CD4-positive, alpha-beta memory T cell (primary cell): ENCODE data around the gene ARHGAP27. TPM values are rescaled to one million over a fixed set of nuclear protein-coding genes. Genes with fewer than 3 reads are reported as not detected.
"Not testable (repeated sequence)": the region's sequence is repeated elsewhere in the genome, so short reads cannot be mapped to it uniquely, and the experiment has no call there.

Experiments used
- CTCF ChIA-PET: fragments of 350-600 bp; sonication (Branson Sonifier 250); formaldehyde crosslinking; loops from one replicate; lab custom pipeline; 2021; ENCODE audit warnings: inconsistent platforms; ENCODE audit not compliant: partially characterized antibody; lab: Charles Lee
- POLR2A ChIA-PET: fragments of 350-600 bp; sonication (Branson Sonifier 250); formaldehyde crosslinking; loops from one replicate; lab custom pipeline; 2021; ENCODE audit not compliant: partially characterized antibody; lab: Charles Lee
- DNase-seq, 5 donors: peaks; one replicate each; pipeline versions ENCODE4 v3.0.0 to v3.0.0-alpha.2; 2020 to 2022; ENCODE audit warnings: mixed read lengths in 1 of 5
- H3K27ac ChIP-seq: one replicate; pipeline ENCODE4 v1.7.0; 2013; ENCODE audit warnings: low read depth, low read length
- H3K27me3 ChIP-seq: 2 replicates; pipeline ENCODE4 v1.7.0; 2013; ENCODE audit warnings: mild to moderate bottlenecking, low read length, moderate library complexity; ENCODE audit not compliant: insufficient read depth
- H3K36me3 ChIP-seq: 2 replicates; pipeline ENCODE4 v1.7.0; 2013; ENCODE audit warnings: mild to moderate bottlenecking, low read length, moderate library complexity; ENCODE audit not compliant: insufficient read depth
- H3K4me1 ChIP-seq: 2 replicates; pipeline ENCODE4 v1.7.0; 2013; ENCODE audit warnings: mild to moderate bottlenecking, low read length, moderate library complexity; ENCODE audit not compliant: insufficient read depth
- H3K4me3 ChIP-seq, 2 donors: one replicate each; pipeline ENCODE4 v1.7.0; 2013; ENCODE audit warnings: low read length in 2 of 2, mild to moderate bottlenecking in 1 of 2
- H3K9me3 ChIP-seq, 2 donors: one replicate each; pipeline ENCODE4 v1.7.0; 2013; ENCODE audit warnings: low read length in 2 of 2, control low read depth in 1 of 2; ENCODE audit not compliant: control insufficient read depth in 1 of 2
- H3K27ac Mint-ChIP-seq, 7 donors: one replicate each; pipeline ENCODE4 v1.8.0; 2020 to 2021; ENCODE audit warnings: mixed read lengths in 7 of 7, mild to moderate bottlenecking in 6 of 7, inconsistent platforms in 3 of 7, moderate library complexity in 3 of 7
- H3K27me3 Mint-ChIP-seq, 2 donors: one replicate each; pipeline ENCODE4 v1.8.0; 2020 to 2021; ENCODE audit warnings: mixed read lengths in 2 of 2
- H3K36me3 Mint-ChIP-seq, 2 donors: one replicate each; pipeline ENCODE4 v1.8.0; 2020 to 2021; ENCODE audit warnings: mixed read lengths in 2 of 2, inconsistent platforms in 1 of 2, mild to moderate bottlenecking in 1 of 2
- H3K4me1 Mint-ChIP-seq, 4 donors: one replicate each; pipeline ENCODE4 v1.8.0; 2020 to 2021; ENCODE audit warnings: mixed read lengths in 4 of 4, mild to moderate bottlenecking in 1 of 4
- H3K4me3 Mint-ChIP-seq, 8 donors: one replicate each; pipeline ENCODE4 v1.8.0; 2020 to 2021; ENCODE audit warnings: mixed read lengths in 8 of 8, mild to moderate bottlenecking in 7 of 8, moderate library complexity in 6 of 8, inconsistent platforms in 3 of 8
- H3K9me3 Mint-ChIP-seq, 8 donors: one replicate each; pipeline ENCODE4 v1.8.0; 2020 to 2021; ENCODE audit warnings: mixed read lengths in 8 of 8, mild to moderate bottlenecking in 5 of 8, inconsistent platforms in 3 of 8, moderate library complexity in 1 of 8
- intact Hi-C: fragments of 100-400 bp; cut with micrococcal nuclease; formaldehyde crosslinking; loops from one replicate; pipeline ENCODE4 v1.15.1; 2023
- polyA plus RNA-seq, 2 donors: library from polyadenylated mRNA; unstranded; fragments of 300-500 nt; fragmentation: Illumina TruSeq; gene quantifications; one replicate each; pipeline ENCODE4 v1.2.3, GENCODE V29; 2021
- total RNA-seq, 2 experiments: library from RNA; stranded (reverse); gene quantifications; one replicate each; pipeline ENCODE4 v1.2.3, GENCODE V29; 2021

Gene ARHGAP27
- total and polyA plus RNA-seq, 4 experiments from 2014 or later, result 23.0 to 113 (median 69.4) TPM

GRCh38 chr17:45461524-45462327, 29.1 kb upstream of the ARHGAP27 start:
- H3K27me3 ChIP-seq, CTCF ChIA-PET, DNase-seq, H3K9me3 ChIP-seq, H3K27ac ChIP-seq, H3K4me3 ChIP-seq, H3K4me3 Mint-ChIP-seq, H3K9me3 Mint-ChIP-seq, intact Hi-C loops, H3K4me1 Mint-ChIP-seq, H3K36me3 ChIP-seq, POLR2A ChIA-PET, H3K4me1 ChIP-seq, H3K27me3 Mint-ChIP-seq: not testable (repeated sequence)
- Mint-ChIP-seq H3K36me3 (peaks cover 8 to 14% of the 10 kb centered on the region in 2 donors), H3K27ac (peak overlapping the region in 3 of 7 donors; percentile 43 to 91 (median 66))

- H3K9me3 Mint-ChIP-seq, H3K27ac Mint-ChIP-seq, DNase-seq, H3K4me1 Mint-ChIP-seq, H3K9me3 ChIP-seq, intact Hi-C loops, H3K27ac ChIP-seq, H3K27me3 Mint-ChIP-seq, H3K4me3 ChIP-seq, POLR2A ChIA-PET, H3K36me3 ChIP-seq, H3K27me3 ChIP-seq, H3K4me3 Mint-ChIP-seq, CTCF ChIA-PET, H3K4me1 ChIP-seq: not testable (repeated sequence)
- H3K36me3 Mint-ChIP-seq, result peaks cover 15 to 18% of the 10 kb centered on the region in 2 donors
Observed at GRCh38 chr17:45460422-45460821, 27.8 kb upstream of the ARHGAP27 start.

- H3K4me3 ChIP-seq, H3K4me1 Mint-ChIP-seq, intact Hi-C loops, H3K9me3 Mint-ChIP-seq, DNase-seq, H3K27me3 Mint-ChIP-seq, POLR2A ChIA-PET, H3K4me3 Mint-ChIP-seq, CTCF ChIA-PET, H3K27me3 ChIP-seq, H3K36me3 ChIP-seq, H3K9me3 ChIP-seq, H3K27ac ChIP-seq, H3K4me1 ChIP-seq: not testable (repeated sequence)
- peaks cover 19 to 27% of the 10 kb centered on the region in 2 donors for H3K36me3 Mint-ChIP-seq
- peak overlapping the region in 4 of 7 donors; percentile 42 to 73 (median 70) for H3K27ac Mint-ChIP-seq
Observed at GRCh38 chr17:45454341-45454740, 21.7 kb upstream of the ARHGAP27 start.

- H3K4me3 ChIP-seq, DNase-seq, CTCF ChIA-PET, H3K27me3 ChIP-seq, H3K4me3 Mint-ChIP-seq, H3K9me3 ChIP-seq, H3K4me1 ChIP-seq, POLR2A ChIA-PET, H3K27ac ChIP-seq, H3K4me1 Mint-ChIP-seq, H3K27me3 Mint-ChIP-seq, H3K36me3 ChIP-seq, H3K9me3 Mint-ChIP-seq, H3K27ac Mint-ChIP-seq, intact Hi-C loops: not testable (repeated sequence)
- H3K36me3 Mint-ChIP-seq, result peaks cover 16 to 24% of the 10 kb centered on the region in 2 donors
Observed at GRCh38 chr17:45453731-45454130, 21.1 kb upstream of the ARHGAP27 start.

- H3K9me3 Mint-ChIP-seq, intact Hi-C loops, H3K36me3 ChIP-seq, H3K27ac Mint-ChIP-seq, DNase-seq, H3K4me1 ChIP-seq, H3K4me1 Mint-ChIP-seq, H3K9me3 ChIP-seq, CTCF ChIA-PET, H3K27ac ChIP-seq, H3K27me3 ChIP-seq, H3K27me3 Mint-ChIP-seq, POLR2A ChIA-PET, H3K4me3 Mint-ChIP-seq, H3K4me3 ChIP-seq: not testable (repeated sequence)
- H3K36me3 Mint-ChIP-seq, result peaks cover 19 to 26% of the 10 kb centered on the region in 2 donors
Observed at GRCh38 chr17:45453225-45453534, 20.5 kb upstream of the ARHGAP27 start.

- POLR2A ChIA-PET, H3K4me1 Mint-ChIP-seq, H3K4me3 ChIP-seq, H3K27me3 ChIP-seq, H3K9me3 ChIP-seq, intact Hi-C loops, H3K27ac ChIP-seq, H3K27me3 Mint-ChIP-seq, H3K4me1 ChIP-seq, H3K36me3 ChIP-seq, H3K4me3 Mint-ChIP-seq, DNase-seq, H3K27ac Mint-ChIP-seq, H3K9me3 Mint-ChIP-seq, CTCF ChIA-PET: not testable (repeated sequence)
- peaks cover 22 to 30% of the 10 kb centered on the region in 2 donors for H3K36me3 Mint-ChIP-seq
Observed at GRCh38 chr17:45452329-45453224, 19.9 kb upstream of the ARHGAP27 start.

GRCh38 chr17:45451660-45452059, 19.0 kb upstream of the ARHGAP27 start:
- H3K4me1 ChIP-seq, H3K4me1 Mint-ChIP-seq, H3K27ac ChIP-seq, H3K36me3 ChIP-seq, POLR2A ChIA-PET, H3K27me3 ChIP-seq, DNase-seq, H3K4me3 Mint-ChIP-seq, H3K9me3 ChIP-seq, CTCF ChIA-PET, H3K9me3 Mint-ChIP-seq, H3K27me3 Mint-ChIP-seq, H3K4me3 ChIP-seq, H3K27ac Mint-ChIP-seq, intact Hi-C loops: not testable (repeated sequence)
- peaks cover 22 to 28% of the 10 kb centered on the region in 2 donors for H3K36me3 Mint-ChIP-seq
